Astrocyte (in vitro differentiated cells and primary cell): ENCODE measurements around the gene P2RY12. TPM values are rescaled to one million over a fixed set of nuclear protein-coding genes. Genes with fewer than 3 reads are reported as not detected.

Source experiments
- DNase-seq: peaks from one replicate; pipeline ENCODE4 v3.0.0-alpha.2; 2010; ENCODE audit warnings: low read depth
- FAIRE-seq: peaks from 2 replicates; lab custom pipeline; 2011; peaks lifted over from hg19 to GRCh38; lab: Jason Lieb, UNC
- H2AFZ ChIP-seq: 2 replicates; pipeline ENCODE4 v1.6.0; 2012; ENCODE audit warnings: low read depth, low read length, inconsistent platforms
- H3K27ac ChIP-seq: 2 replicates; pipeline ENCODE4 v1.5.1; 2011; ENCODE audit warnings: low read depth, low read length, inconsistent platforms
- H3K27me3 ChIP-seq: 2 replicates; pipeline ENCODE4 v1.6.0; 2011; ENCODE audit warnings: low read length, inconsistent platforms; ENCODE audit not compliant: insufficient read depth
- H3K36me3 ChIP-seq: 2 replicates; pipeline ENCODE4 v1.5.1; 2011; ENCODE audit warnings: low read length, inconsistent platforms; ENCODE audit not compliant: insufficient read depth
- H3K4me1 ChIP-seq: 2 replicates; pipeline ENCODE4 v1.5.1; 2011; ENCODE audit warnings: low read length, inconsistent platforms; ENCODE audit not compliant: insufficient read depth
- H3K4me2 ChIP-seq: 2 replicates; pipeline ENCODE4 v1.6.0; 2012; ENCODE audit warnings: low read length, inconsistent platforms
- H3K4me3 ChIP-seq: 2 replicates; pipeline ENCODE4 v1.5.1; 2011; ENCODE audit warnings: low read depth, mild to moderate bottlenecking, low read length, inconsistent platforms; ENCODE audit not compliant: insufficient read depth
- H3K79me2 ChIP-seq: 2 replicates; pipeline ENCODE4 v1.6.0; 2012; ENCODE audit warnings: mild to moderate bottlenecking, low read length, inconsistent platforms; ENCODE audit not compliant: insufficient read depth
- H3K9ac ChIP-seq: 2 replicates; pipeline ENCODE4 v1.6.0; 2012; ENCODE audit warnings: mild to moderate bottlenecking, low read length, inconsistent platforms
- H3K9me3 ChIP-seq: 2 replicates; pipeline ENCODE4 v1.5.1; 2012; ENCODE audit warnings: low read depth, mild to moderate bottlenecking, low read length, inconsistent platforms; ENCODE audit not compliant: insufficient read depth
- H4K20me1 ChIP-seq: 2 replicates; pipeline ENCODE4 v1.6.0; 2012; ENCODE audit warnings: low read length, inconsistent platforms; ENCODE audit not compliant: insufficient read depth
- H3K27ac Mint-ChIP-seq: one replicate; pipeline ENCODE4 v1.8.0; 2021; ENCODE audit warnings: mild to moderate bottlenecking, mixed read lengths; ENCODE audit not compliant: unreplicated experiment
- H3K27me3 Mint-ChIP-seq: one replicate; pipeline ENCODE4 v1.8.0; 2021; ENCODE audit warnings: low read depth, mixed read lengths; ENCODE audit not compliant: unreplicated experiment
- H3K36me3 Mint-ChIP-seq: one replicate; pipeline ENCODE4 v1.8.0; 2021; ENCODE audit warnings: low read depth, mixed read lengths; ENCODE audit not compliant: unreplicated experiment
- H3K4me1 Mint-ChIP-seq: one replicate; pipeline ENCODE4 v1.8.0; 2021; ENCODE audit warnings: low read depth, mixed read lengths; ENCODE audit not compliant: unreplicated experiment
- H3K4me3 Mint-ChIP-seq: one replicate; pipeline ENCODE4 v1.8.0; 2021; ENCODE audit warnings: mild to moderate bottlenecking, moderate library complexity, mixed read lengths; ENCODE audit not compliant: unreplicated experiment
- H3K9me3 Mint-ChIP-seq: one replicate; pipeline ENCODE4 v1.8.0; 2021; ENCODE audit warnings: mild to moderate bottlenecking, mixed read lengths; ENCODE audit not compliant: unreplicated experiment
- EZH2 ChIP-seq: IDR thresholded peaks from 2 replicates; pipeline ENCODE4 v1.6.1; 2012; ENCODE audit warnings: mild to moderate bottlenecking, low read length, inconsistent platforms; ENCODE audit not compliant: insufficient read depth
- total RNA-seq: library from RNA; stranded (reverse); gene quantifications from 2 replicates; pipeline ENCODE4 v1.2.1, GENCODE V29; 2021
- TF ChIP-seq, protein P1 (sequence below): IDR thresholded peaks from 2 replicates; pipeline ENCODE4 v1.5.1; 2011; ENCODE audit warnings: low read depth, mild to moderate bottlenecking, inconsistent platforms, low read length, moderate library complexity; ENCODE audit not compliant: insufficient read depth

P2RY12 gene
- total RNA-seq, 1 donor from 2014 or later = not detected

GRCh38 chr3:151410891-151411559 is 26.5 kb upstream of the P2RY12 start:
- H4K20me1 ChIP-seq = no peaks in the 10 kb centered on the region
- Mint-ChIP-seq H3K9me3 (no peaks in the 10 kb centered on the region), H3K36me3 (no peaks in the 10 kb centered on the region), H3K4me3 (no peak overlapping the region), H3K4me1 (peaks cover 12% of the 10 kb centered on the region), H3K27me3 (no peaks in the 10 kb centered on the region), H3K27ac (peak overlapping the region; percentile 13)
- no peak overlapping the region for H3K4me2 ChIP-seq
- no peaks in the 10 kb centered on the region for H3K27me3 ChIP-seq
- no peak overlapping the region for H3K4me3 ChIP-seq
- TF ChIP-seq, protein P1, sequence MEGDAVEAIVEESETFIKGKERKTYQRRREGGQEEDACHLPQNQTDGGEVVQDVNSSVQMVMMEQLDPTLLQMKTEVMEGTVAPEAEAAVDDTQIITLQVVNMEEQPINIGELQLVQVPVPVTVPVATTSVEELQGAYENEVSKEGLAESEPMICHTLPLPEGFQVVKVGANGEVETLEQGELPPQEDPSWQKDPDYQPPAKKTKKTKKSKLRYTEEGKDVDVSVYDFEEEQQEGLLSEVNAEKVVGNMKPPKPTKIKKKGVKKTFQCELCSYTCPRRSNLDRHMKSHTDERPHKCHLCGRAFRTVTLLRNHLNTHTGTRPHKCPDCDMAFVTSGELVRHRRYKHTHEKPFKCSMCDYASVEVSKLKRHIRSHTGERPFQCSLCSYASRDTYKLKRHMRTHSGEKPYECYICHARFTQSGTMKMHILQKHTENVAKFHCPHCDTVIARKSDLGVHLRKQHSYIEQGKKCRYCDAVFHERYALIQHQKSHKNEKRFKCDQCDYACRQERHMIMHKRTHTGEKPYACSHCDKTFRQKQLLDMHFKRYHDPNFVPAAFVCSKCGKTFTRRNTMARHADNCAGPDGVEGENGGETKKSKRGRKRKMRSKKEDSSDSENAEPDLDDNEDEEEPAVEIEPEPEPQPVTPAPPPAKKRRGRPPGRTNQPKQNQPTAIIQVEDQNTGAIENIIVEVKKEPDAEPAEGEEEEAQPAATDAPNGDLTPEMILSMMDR = no peak
- no peak for TF ChIP-seq EZH2
- H3K36me3 ChIP-seq = no peaks in the 10 kb centered on the region
- FAIRE-seq (peak; percentile 34), DNase-seq (peak; percentile 72)
- H3K9me3 ChIP-seq = no peaks in the 10 kb centered on the region
- H3K4me1 ChIP-seq = peaks cover 4% of the 10 kb centered on the region
- H3K27ac ChIP-seq = no peak overlapping the region
- H3K9ac ChIP-seq = no peak overlapping the region
- H3K79me2 ChIP-seq = no peaks in the 10 kb centered on the region
- no peak overlapping the region for H2AFZ ChIP-seq

GRCh38 chr3:151407928-151408327 is 23.4 kb upstream of the P2RY12 start:
- Histone ChIP-seq H3K4me2 (no peak overlapping the region), H3K9ac (no peak overlapping the region), H3K36me3 (no peaks in the 10 kb centered on the region), H4K20me1 (no peaks in the 10 kb centered on the region), H3K9me3 (no peaks in the 10 kb centered on the region), H3K27me3 (no peaks in the 10 kb centered on the region), H3K4me3 (no peak overlapping the region), H3K4me1 (peaks cover 13% of the 10 kb centered on the region), H3K27ac (no peak overlapping the region), H2AFZ (no peak overlapping the region), H3K79me2 (no peaks in the 10 kb centered on the region)
- Mint-ChIP-seq H3K27me3 (no peaks in the 10 kb centered on the region), H3K9me3 (no peaks in the 10 kb centered on the region), H3K36me3 (no peaks in the 10 kb centered on the region), H3K4me1 (peaks cover 30% of the 10 kb centered on the region), H3K4me3 (no peak overlapping the region), H3K27ac (no peak overlapping the region)
- TF ChIP-seq EZH2 = no peak
- FAIRE-seq (no peak), DNase-seq (no peak)

DNA sequence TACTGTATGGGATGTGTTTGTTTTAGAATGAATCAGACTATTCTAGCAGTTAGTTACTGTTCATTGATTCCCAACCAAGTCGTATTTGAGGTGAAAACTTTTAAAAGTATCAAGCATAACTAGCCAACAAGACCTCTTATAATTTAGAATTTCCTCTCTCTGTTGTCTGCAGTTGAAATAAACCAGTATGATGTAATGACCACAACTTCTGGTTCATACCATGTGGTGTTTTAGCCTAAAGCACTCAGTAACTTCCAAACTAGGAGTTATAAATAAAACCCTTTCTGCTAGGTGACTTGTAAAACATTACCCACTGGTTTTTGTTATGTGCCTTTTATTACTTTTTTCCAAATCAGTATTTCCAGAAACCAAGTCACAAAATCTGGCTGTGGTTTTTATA is 19.8 kb upstream of the P2RY12 start:
- H3K4me3 Mint-ChIP-seq = no peak overlapping the region
- Histone ChIP-seq H3K4me3 (no peak overlapping the region), H3K27me3 (no peaks in the 10 kb centered on the region), H3K4me1 (peaks cover 9% of the 10 kb centered on the region), H2AFZ (no peak overlapping the region), H3K9me3 (no peaks in the 10 kb centered on the region), H3K36me3 (no peaks in the 10 kb centered on the region), H3K27ac (no peak overlapping the region), H3K4me2 (no peak overlapping the region), H3K9ac (no peak overlapping the region), H3K79me2 (no peaks in the 10 kb centered on the region), H4K20me1 (no peaks in the 10 kb centered on the region)
- TF ChIP-seq EZH2 = no peak
- TF ChIP-seq, protein P1 = no peak
- H3K27me3 Mint-ChIP-seq = no peaks in the 10 kb centered on the region
- H3K36me3 Mint-ChIP-seq = no peaks in the 10 kb centered on the region
- no peaks in the 10 kb centered on the region for H3K9me3 Mint-ChIP-seq
- FAIRE-seq (no peak), DNase-seq (peak; percentile 83)
- peaks cover 18% of the 10 kb centered on the region for H3K4me1 Mint-ChIP-seq
- H3K27ac Mint-ChIP-seq = peak overlapping the region; percentile 94
